H9 (cell line): Measurements from ENCODE around the gene PPP2R3A. TPM values are rescaled to one million over a fixed set of nuclear protein-coding genes. Genes with fewer than 3 reads are reported as not detected.
"Not testable (repeated sequence)": the region's sequence is repeated elsewhere in the genome, so short reads cannot be mapped to it uniquely, and the experiment has no call there.

ENCODE experiments used
- DNase-seq: peaks from one replicate; pipeline ENCODE4 v3.0.0-alpha.2; 2017
- H2AFZ ChIP-seq: one replicate; pipeline ENCODE4 v1.6.1; 2013; ENCODE audit warnings: mild to moderate bottlenecking, low read length, control low read depth, moderate library complexity
- H2AK5ac ChIP-seq: 2 replicates; pipeline ENCODE4 v1.6.1; 2013; ENCODE audit warnings: low read length, control low read depth, mixed read lengths; ENCODE audit not compliant: insufficient read length
- H2BK120ac ChIP-seq: one replicate; pipeline ENCODE4 v1.6.1; 2013; ENCODE audit warnings: low read depth, mild to moderate bottlenecking, low read length, control low read depth, inconsistent platforms; ENCODE audit not compliant: poor library complexity, severe bottlenecking
- H2BK12ac ChIP-seq: 2 replicates; pipeline ENCODE4 v1.6.1; 2013; ENCODE audit warnings: low read length, control low read depth, mixed read lengths, low read depth; ENCODE audit not compliant: insufficient read length
- H2BK15ac ChIP-seq: 2 replicates; pipeline ENCODE4 v1.6.1; 2013; ENCODE audit warnings: low read depth, low read length, control low read depth
- H2BK20ac ChIP-seq: one replicate; pipeline ENCODE4 v1.6.1; 2013; ENCODE audit warnings: low read depth, mild to moderate bottlenecking, low read length, control low read depth, inconsistent platforms; ENCODE audit not compliant: poor library complexity, severe bottlenecking
- H2BK5ac ChIP-seq: 2 replicates; pipeline ENCODE4 v1.6.1; 2013; ENCODE audit warnings: low read length, control low read depth, mixed read lengths; ENCODE audit not compliant: insufficient read length
- H3K14ac ChIP-seq: 2 replicates; pipeline ENCODE4 v1.6.1; 2013; ENCODE audit warnings: low read length, control low read depth; ENCODE audit not compliant: insufficient read depth
- H3K18ac ChIP-seq: 2 replicates; pipeline ENCODE4 v1.6.1; 2013; ENCODE audit warnings: low read depth, mild to moderate bottlenecking, mixed read lengths, low read length, control low read depth; ENCODE audit not compliant: insufficient read length
- H3K23ac ChIP-seq: 2 replicates; pipeline ENCODE4 v1.6.1; 2013; ENCODE audit warnings: low read length, control low read depth, mixed read lengths, low read depth; ENCODE audit not compliant: insufficient read length
- H3K23me2 ChIP-seq: 2 replicates; pipeline ENCODE4 v1.6.1; 2013; ENCODE audit warnings: low read depth, mild to moderate bottlenecking, mixed read lengths, low read length, control low read depth; ENCODE audit not compliant: insufficient read length, poor library complexity, severe bottlenecking
- H3K27ac ChIP-seq: 2 replicates; pipeline ENCODE4 v1.5.1; 2013; ENCODE audit warnings: low read length, control low read depth, mixed read lengths, low read depth; ENCODE audit not compliant: insufficient read length
- H3K27me3 ChIP-seq: 2 replicates; pipeline ENCODE4 v1.6.1; 2013; ENCODE audit warnings: low read length, control low read depth, inconsistent platforms; ENCODE audit not compliant: insufficient read depth
- H3K4ac ChIP-seq: 2 replicates; pipeline ENCODE4 v1.6.1; 2013; ENCODE audit warnings: low read depth, mild to moderate bottlenecking, control low read depth, inconsistent platforms, low read length, moderate library complexity
- H3K4me1 ChIP-seq: 2 replicates; pipeline ENCODE4 v1.6.1; 2013; ENCODE audit warnings: low read length, control low read depth, inconsistent platforms; ENCODE audit not compliant: insufficient read depth
- H3K4me2 ChIP-seq: 2 replicates; pipeline ENCODE4 v1.6.1; 2013; ENCODE audit warnings: low read length, control low read depth, mixed read lengths; ENCODE audit not compliant: insufficient read length, insufficient read depth
- H3K56ac ChIP-seq: 2 replicates; pipeline ENCODE4 v1.6.1; 2013; ENCODE audit warnings: low read depth, mild to moderate bottlenecking, mixed read lengths, low read length, control low read depth; ENCODE audit not compliant: insufficient read length
- H3K79me1 ChIP-seq: 2 replicates; pipeline ENCODE4 v1.6.1; 2013; ENCODE audit warnings: low read depth, mild to moderate bottlenecking, moderate library complexity, low read length, control low read depth, inconsistent platforms; ENCODE audit not compliant: insufficient read depth, poor library complexity, severe bottlenecking
- H3K79me2 ChIP-seq: 2 replicates; pipeline ENCODE4 v1.6.1; 2013; ENCODE audit warnings: low read length, control low read depth, inconsistent platforms; ENCODE audit not compliant: insufficient read depth
- H3K9ac ChIP-seq: 2 replicates; pipeline ENCODE4 v1.6.1; 2013; ENCODE audit warnings: low read length, control low read depth, mixed read lengths; ENCODE audit not compliant: insufficient read length; ENCODE audit errors: extremely low read depth
- H3K9me3 ChIP-seq: one replicate; pipeline ENCODE4 v1.6.1; 2013; ENCODE audit warnings: low read depth, low read length, inconsistent platforms; ENCODE audit not compliant: control insufficient read depth
- H3T11ph ChIP-seq: one replicate; pipeline ENCODE4 v1.6.1; 2013; ENCODE audit warnings: mild to moderate bottlenecking, low read length, control low read depth, inconsistent platforms
- H4K20me1 ChIP-seq: one replicate; pipeline ENCODE4 v1.6.1; 2013; ENCODE audit not compliant: control insufficient read depth, insufficient read length, insufficient read depth
- H4K5ac ChIP-seq: 2 replicates; pipeline ENCODE4 v1.6.1; 2013; ENCODE audit warnings: low read depth, mild to moderate bottlenecking, mixed read lengths, low read length, control low read depth; ENCODE audit not compliant: insufficient read length
- H4K8ac ChIP-seq: replicated peaks from 2 replicates; pipeline ENCODE4 v1.6.1; 2013; ENCODE audit warnings: low read length, control low read depth, mixed read lengths, low read depth; ENCODE audit not compliant: insufficient read length
- H4K91ac ChIP-seq: 2 replicates; pipeline ENCODE4 v1.6.1; 2013; ENCODE audit warnings: low read depth, mild to moderate bottlenecking, moderate library complexity, mixed read lengths, low read length, control low read depth; ENCODE audit not compliant: insufficient read length
- H3K27ac Mint-ChIP-seq, 3 experiments: 2 replicates in 2 of 3; 3 replicates in 1 of 3; pipeline ENCODE4 v1.8.0; 2020 to 2021; ENCODE audit warnings: mixed read lengths in 3 of 3, mild to moderate bottlenecking in 1 of 3, moderate library complexity in 1 of 3
- H3K27me3 Mint-ChIP-seq: 2 replicates; pipeline ENCODE4 v1.8.0; 2021; ENCODE audit warnings: low read depth, mild to moderate bottlenecking, moderate library complexity, mixed read lengths
- H3K36me3 Mint-ChIP-seq, 3 experiments: 2 replicates in 2 of 3; 3 replicates in 1 of 3; pipeline ENCODE4 v1.8.0; 2020 to 2021; ENCODE audit warnings: low read depth in 3 of 3, mixed read lengths in 3 of 3; ENCODE audit not compliant: insufficient read depth in 1 of 3
- H3K4me1 Mint-ChIP-seq, 2 experiments: 2 replicates each; pipeline ENCODE4 v1.8.0; 2020; ENCODE audit warnings: mixed read lengths in 2 of 2
- H3K4me3 Mint-ChIP-seq, 2 experiments: 2 replicates in 1 of 2; 3 replicates in 1 of 2; pipeline ENCODE4 v1.8.0; 2020 to 2021; ENCODE audit warnings: mild to moderate bottlenecking in 2 of 2, mixed read lengths in 2 of 2, moderate library complexity in 1 of 2
- H3K9me3 Mint-ChIP-seq, 2 experiments: 2 replicates in 1 of 2; 3 replicates in 1 of 2; pipeline ENCODE4 v1.8.0; 2020; ENCODE audit warnings: mild to moderate bottlenecking in 2 of 2, mixed read lengths in 2 of 2, moderate library complexity in 1 of 2
- CTCF ChIP-seq: fragments of 200-600 bp; sonication (generic); conservative IDR thresholded peaks from 3 replicates; pipeline ENCODE4 v1.8.0; 2021; ENCODE audit warnings: antibody characterized with exemption, mild to moderate bottlenecking
- WGBS: extraction: QIAGEN DNeasy Blood & Tissue Kit; methylation state at CpG from one replicate; pipeline ENCODE4 v1.1.7; 2013; ENCODE audit warnings: missing lambda C conversion rate, low lambda C conversion rate, mixed read lengths; ENCODE audit not compliant: insufficient read length; ENCODE audit errors: extremely low coverage; 5-methylcytosine and 5-hydroxymethylcytosine counted together
- total RNA-seq: library from RNA; stranded (reverse); gene quantifications from 2 replicates; pipeline ENCODE4 v1.2.1, GENCODE V29; 2021

The PPP2R3A gene
- total RNA-seq, 1 experiment from 2014 or later: 12.4 TPM

- no peak overlapping the region for H3K4me3 Mint-ChIP-seq
- H3K4me1 Mint-ChIP-seq: peaks cover 2 to 3% of the 10 kb centered on the region in 2 experiments; a peak in 3 of 4 replicates
- peak; percentile 62 for TF ChIP-seq CTCF
- Histone ChIP-seq H4K5ac (no peak overlapping the region), H3K79me2 (no peaks in the 10 kb centered on the region), H3T11ph (no peak overlapping the region), H3K27me3 (no peaks in the 10 kb centered on the region), H4K20me1 (no peaks in the 10 kb centered on the region), H3K18ac (no peak overlapping the region), H3K23me2 (no peaks in the 10 kb centered on the region), H3K14ac (no peak overlapping the region), H2BK15ac (no peak overlapping the region), H3K23ac (no peak overlapping the region), H3K4ac (no peak overlapping the region), H2AFZ (no peak overlapping the region), H2BK20ac (no peak overlapping the region), H3K9me3 (no peaks in the 10 kb centered on the region), H3K9ac (no peak overlapping the region), H3K4me1 (no peaks in the 10 kb centered on the region), H4K8ac (no peak overlapping the region), H2BK120ac (no peak overlapping the region), H2BK12ac (no peak overlapping the region), H2BK5ac (no peak overlapping the region), H3K56ac (no peak overlapping the region), H3K4me2 (no peak overlapping the region), H3K27ac (no peak overlapping the region), H4K91ac (no peak overlapping the region), H2AK5ac (no peak overlapping the region), H3K79me1 (no peaks in the 10 kb centered on the region)
- H3K27ac Mint-ChIP-seq: no peak overlapping the region
- DNase-seq: no peak
- peaks cover 6 to 12% of the 10 kb centered on the region in 2 experiments for H3K9me3 Mint-ChIP-seq
- no CpG with 5 or more reads among the region's 6 CpGs for WGBS
- H3K27me3 Mint-ChIP-seq: no peaks in the 10 kb centered on the region
- H3K36me3 Mint-ChIP-seq: peaks cover 21 to 27% (median 22%) of the 10 kb centered on the region in 3 experiments
Measured at GRCh38 chr3:136078421-136079364, 113.2 kb downstream of the PPP2R3A start.

GRCh38 chr3:136083641-136084382 is 118.3 kb downstream of the PPP2R3A start:
- H4K20me1 ChIP-seq, H3K14ac ChIP-seq, H3K27ac ChIP-seq, H3K79me2 ChIP-seq, H4K8ac ChIP-seq, H2BK5ac ChIP-seq, H4K5ac ChIP-seq, H2BK12ac ChIP-seq, H2BK20ac ChIP-seq, H3K27me3 Mint-ChIP-seq, H3K23ac ChIP-seq, H3K4me2 ChIP-seq, H3K18ac ChIP-seq, H2AFZ ChIP-seq, DNase-seq, H3K56ac ChIP-seq, H3K4me1 Mint-ChIP-seq, H2BK15ac ChIP-seq, H3T11ph ChIP-seq, H4K91ac ChIP-seq, H3K27ac Mint-ChIP-seq, H3K4ac ChIP-seq, H2BK120ac ChIP-seq, H3K23me2 ChIP-seq, H3K27me3 ChIP-seq, H3K4me3 Mint-ChIP-seq, H3K9me3 ChIP-seq, H2AK5ac ChIP-seq, H3K79me1 ChIP-seq, H3K9ac ChIP-seq, H3K4me1 ChIP-seq: not testable (repeated sequence)
- Mint-ChIP-seq H3K9me3 (peaks cover 26 to 27% of the 10 kb centered on the region in 2 experiments), H3K36me3 (peaks cover 42 to 66% (median 46%) of the 10 kb centered on the region in 3 experiments)
- no CpG with 5 or more reads among the region's 4 CpGs for WGBS
